Tibial nerve (tissue), 3 donors: ENCODE measurements around the gene CHURC1.

Source experiments
- CTCF ChIP-seq, 5 experiments: fragments of 200-600 bp in 3 of 5; fragments of 450-650 bp in 2 of 5; sonication (generic) in 3 of 5; IDR thresholded peaks; one replicate each; pipeline ENCODE4 v1.5.1; 2016 to 2019; ENCODE audit warnings: antibody characterized with exemption in 5 of 5, mild to moderate bottlenecking in 3 of 5, moderate library complexity in 2 of 5
- POLR2A ChIP-seq, 2 donors: fragments of 450-650 bp; IDR thresholded peaks; one replicate each; pipeline ENCODE4 v1.6.1; 2017; ENCODE audit warnings: antibody characterized with exemption in 2 of 2, mild to moderate bottlenecking in 2 of 2, moderate library complexity in 2 of 2

DNA sequence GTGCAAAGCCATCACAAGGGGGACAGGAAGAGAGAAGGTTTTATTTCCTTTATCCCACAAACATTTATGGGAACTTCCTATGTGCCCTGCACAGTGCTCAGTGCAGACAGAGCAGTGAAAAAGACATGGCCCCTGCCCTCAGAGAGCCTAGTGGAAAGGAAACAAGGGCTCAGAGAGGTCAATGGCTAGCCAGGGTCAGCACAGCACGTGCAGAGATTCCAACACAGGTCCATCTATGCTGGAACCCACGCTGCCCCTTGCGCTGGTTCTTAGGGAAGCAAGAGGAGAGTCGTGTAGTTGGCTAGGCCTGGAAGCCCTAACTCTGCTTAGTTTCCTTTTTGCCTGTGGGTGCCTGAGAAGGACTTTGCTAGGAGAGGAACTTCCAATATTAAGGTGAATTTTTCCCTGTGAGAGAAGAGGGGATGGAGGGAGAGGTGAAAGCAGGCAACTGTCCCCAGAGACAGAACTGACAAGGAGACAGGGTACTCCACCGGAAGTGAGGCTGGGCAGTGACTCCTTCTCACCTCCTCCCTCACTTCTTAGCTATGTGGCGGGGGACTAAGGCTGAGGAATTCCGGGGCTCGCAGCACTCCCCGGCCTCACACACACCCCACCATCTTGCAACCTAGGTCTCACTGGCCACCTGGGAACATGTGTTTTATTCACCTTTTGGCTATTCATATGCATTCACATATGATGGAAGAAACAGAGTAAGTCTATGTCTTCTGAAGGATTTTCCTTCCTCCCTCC, 40.4 kb downstream of the CHURC1 start:
- TF ChIP-seq CTCF (IDR thresholded peaks at IDR 0.05) (no peak), POLR2A (IDR thresholded peaks at IDR 0.05) (no peak)
